Activated CD4-positive, alpha-beta T cell treated with anti-CD3 and anti-CD28 coated beads, Interleukin-2, Interleukin-4, amounts not matched to agents 100 ng/mL and 50 ng/mL, durations not matched to agents 16 hours and 8 hours (primary cell): ENCODE measurements around the gene PPARG.

Experiments used
- DNase-seq: peaks from one replicate; pipeline ENCODE4 v3.0.0-alpha.2; 2020; ENCODE audit warnings: low spot score

Gene PPARG

DNA sequence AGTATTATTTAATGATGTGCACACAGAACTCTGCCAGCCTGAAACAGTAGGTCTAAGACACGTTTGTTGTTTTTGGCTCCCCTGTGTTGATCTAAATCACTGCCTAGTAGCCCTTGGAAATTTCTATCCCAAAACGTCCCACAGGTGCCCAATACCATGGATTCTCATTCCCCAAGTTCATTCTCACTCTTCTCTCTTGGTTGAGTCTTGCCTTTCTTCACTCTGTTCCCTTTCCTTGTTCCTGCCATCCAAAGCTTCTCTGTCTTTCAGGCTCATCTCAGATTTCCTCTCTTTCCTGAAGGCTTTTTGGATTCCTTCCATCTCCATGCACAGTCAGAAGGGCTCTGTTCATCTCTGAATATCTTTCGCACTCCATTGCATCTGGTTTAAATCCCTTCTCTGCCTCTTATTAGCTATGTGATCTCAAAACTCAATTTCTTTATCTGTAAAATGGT, 54.2 kb downstream of the PPARG start:
- no peak for DNase-seq

DNA sequence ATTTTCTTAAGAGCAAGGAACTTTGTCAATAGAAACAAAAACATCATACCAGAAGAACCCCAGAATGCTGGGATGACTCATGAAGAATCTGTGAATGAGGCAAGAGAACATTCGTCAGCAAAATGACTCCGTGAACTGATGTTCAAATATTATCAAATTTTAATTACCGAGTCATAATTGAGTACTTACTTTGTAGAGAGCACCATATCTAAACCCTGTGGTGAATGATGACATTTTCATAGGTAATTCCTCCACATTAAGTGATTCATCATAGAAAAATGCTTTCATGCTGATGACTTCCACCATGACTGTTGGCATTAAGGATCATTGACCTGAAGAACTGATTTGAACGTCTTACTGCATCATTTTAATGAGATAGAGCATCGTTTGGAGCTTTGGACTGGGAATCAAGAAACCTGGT, 56.3 kb downstream of the PPARG start:
- peak; percentile 22 for DNase-seq

DNA sequence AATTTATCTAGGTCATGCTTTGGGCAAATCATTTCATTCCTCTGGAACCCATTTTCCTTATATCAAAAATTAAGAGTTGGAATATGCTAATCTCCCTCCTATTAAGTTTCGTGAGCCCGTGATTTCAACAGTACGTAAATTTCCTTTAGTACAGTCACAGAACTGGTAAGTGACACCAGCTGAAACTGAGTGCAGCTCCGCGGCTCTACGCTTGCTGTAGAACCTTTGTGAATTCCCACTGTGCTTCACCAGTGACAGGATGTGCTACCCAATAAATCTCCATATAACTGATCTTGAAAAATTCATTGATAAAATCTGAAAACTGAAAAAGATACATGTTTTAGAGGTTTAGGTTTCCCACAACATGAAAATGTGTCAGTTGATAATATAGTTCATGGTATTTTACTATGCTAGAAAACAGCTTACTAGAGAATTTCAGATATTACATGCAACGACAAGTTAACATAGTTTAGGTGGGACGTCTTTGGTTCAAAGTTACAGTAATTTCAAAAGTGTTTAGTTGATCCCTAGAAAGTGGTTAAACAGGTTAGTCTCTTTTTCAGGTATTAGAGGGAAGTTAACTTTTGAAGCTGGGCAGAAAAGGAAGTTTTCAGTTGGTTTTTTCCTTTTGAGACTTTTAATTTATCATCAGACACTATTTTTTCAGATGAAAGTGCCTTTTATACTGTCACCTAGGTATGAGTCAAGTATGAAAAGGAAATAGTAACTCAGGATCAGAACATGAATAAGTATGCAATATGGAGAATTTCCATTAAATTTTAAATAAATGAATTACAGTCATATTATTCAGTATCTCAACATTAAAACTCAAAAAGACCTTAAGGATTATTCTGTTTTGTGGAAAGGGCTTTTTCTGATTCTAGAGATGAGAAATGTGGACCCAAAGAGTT, 57.0 kb downstream of the PPARG start:
- peak; percentile 22 for DNase-seq

DNA sequence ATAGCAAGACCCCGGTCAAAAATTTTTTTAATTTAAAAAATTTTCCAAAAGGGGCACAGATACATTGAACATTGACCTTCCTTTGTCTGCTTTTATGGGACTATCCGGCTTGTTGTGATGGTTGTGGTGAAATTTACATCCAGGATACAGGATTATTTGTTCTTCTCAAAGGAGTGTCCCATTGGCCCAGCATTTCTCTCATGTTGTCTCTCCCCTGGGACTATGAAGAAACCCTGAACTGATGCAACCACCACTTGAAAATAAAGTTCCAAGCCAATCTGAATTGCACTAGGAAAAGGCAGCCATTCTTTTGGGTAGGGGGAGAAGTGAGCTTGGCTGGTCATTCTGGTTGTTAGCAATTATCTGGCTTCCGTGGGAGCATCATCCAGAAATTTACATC, 58.4 kb downstream of the PPARG start:
- no peak for DNase-seq

DNA sequence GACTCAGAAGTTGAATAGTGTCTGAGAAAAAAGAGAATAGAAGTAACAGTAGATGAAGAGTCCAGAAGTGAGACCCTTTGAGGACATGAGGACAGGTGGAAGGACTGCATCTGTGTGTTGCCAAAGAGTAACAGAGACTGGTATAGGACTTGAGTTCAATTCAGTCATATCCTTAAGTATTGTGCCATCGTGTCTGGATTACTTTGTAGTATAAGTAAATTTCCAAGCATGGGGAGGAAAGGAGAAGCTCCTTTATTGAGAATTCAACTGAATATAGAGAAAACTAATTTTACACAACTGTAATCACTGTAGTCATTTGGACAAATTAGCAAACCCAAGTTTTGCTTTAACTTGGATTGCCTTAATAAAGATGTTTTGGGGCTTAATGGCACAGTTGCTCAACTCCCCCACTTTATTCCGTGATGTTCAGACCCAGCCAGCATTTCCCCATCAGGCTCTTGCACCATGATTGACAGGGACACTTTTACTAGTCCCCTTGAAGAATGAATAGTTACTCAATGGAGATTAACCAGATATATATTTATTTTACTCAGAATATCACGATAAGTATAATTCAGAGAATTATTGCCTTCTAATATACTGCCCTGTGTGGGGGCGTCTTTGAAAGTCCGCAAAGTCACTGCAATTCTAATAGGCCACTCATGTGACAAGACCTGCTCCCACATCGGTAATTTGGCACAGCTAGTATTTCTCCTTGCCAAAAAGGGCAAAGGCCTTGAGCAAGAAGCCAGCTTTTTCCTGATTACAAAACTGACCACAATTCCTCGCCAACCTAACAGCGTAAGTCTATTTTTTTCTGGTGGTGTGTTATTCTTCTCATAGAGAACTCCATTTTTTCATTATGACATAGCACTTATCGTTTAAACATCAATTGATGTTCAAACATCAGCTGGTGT, 61.3 kb downstream of the PPARG start:
- DNase-seq = no peak

DNA sequence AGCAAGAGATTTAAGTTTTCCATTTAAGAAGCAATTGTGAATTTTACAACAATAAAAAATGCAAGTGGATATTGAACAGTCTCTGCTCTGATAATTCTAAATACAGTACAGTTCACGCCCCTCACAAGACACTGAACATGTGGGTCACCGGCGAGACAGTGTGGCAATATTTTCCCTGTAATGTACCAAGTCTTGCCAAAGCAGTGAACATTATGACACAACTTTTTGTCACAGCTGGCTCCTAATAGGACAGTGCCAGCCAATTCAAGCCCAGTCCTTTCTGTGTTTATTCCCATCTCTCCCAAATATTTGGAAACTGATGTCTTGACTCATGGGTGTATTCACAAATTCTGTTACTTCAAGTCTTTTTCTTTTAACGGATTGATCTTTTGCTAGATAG, 62.3 kb downstream of the PPARG start:
- DNase-seq = no peak

DNA sequence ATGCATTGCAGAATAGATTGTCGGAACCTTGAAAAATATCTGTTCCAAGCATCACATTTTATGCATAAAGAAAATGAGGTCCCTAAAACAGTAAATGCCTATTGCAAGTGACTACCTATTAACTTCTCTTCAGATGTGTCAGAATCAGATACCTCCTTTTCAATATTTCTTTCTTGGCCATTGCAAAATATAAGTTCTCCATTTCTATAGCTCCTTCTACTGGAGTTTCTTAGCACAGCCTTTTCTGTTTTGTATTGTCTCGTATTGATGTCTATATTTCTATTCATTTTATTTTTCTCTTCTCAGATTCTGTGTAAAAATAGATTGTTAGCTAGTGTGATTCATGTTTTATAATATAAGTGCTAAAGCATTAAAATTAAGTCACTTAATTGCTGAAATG, 63.4 kb downstream of the PPARG start:
- DNase-seq = no peak

DNA sequence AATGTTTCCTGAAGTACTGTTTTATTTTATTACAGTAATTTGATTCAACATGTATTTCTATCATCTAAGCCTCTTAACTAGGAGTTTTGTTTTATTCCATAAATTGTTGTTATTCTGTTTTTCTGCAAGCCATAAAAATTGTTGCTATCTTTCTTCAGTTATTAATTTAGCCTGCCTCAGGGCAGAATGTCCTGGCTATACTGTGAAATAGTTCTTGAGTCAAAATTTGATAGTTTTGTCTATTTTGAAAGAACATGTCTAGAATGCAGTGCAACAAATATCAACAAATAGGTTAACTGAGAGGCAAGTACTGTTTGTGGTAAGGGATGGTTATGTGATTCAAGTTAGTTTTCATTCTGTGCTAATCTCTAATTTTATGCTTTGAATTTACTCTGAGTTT, 63.9 kb downstream of the PPARG start:
- no peak for DNase-seq

DNA sequence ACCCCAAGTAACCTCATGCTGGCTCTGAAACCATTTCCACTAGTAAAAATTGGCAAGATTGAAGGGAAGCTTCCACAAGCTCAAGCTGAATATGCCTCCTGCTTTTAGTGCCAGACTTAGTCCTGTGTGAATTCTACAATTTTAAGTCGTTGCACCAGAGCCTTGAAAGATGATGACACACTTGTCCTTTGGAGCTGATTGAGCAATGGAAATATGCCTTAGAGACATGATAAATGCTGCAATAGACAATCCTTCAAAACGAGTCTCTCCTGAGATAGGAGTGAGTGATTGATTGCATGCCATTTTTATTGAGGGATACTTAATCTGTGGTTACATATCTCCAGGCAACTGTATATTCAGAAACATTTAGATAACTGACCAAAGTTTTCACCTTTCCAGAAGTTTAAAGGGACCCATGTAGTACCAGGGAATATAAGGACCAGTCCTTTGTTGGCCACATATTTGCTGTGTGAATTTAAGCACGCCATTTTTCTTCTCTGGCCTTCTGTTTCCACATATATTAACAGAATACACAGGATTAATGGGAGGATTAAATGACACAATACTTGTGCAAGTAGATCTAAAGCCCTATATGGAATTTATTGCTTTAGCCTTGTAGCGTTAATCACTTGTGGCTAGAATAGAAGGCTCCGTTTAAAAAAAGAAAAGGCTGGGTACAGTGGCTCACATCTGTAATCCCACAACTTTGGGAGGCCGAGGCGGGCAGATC, 65.1 kb downstream of the PPARG start:
- no peak for DNase-seq

DNA sequence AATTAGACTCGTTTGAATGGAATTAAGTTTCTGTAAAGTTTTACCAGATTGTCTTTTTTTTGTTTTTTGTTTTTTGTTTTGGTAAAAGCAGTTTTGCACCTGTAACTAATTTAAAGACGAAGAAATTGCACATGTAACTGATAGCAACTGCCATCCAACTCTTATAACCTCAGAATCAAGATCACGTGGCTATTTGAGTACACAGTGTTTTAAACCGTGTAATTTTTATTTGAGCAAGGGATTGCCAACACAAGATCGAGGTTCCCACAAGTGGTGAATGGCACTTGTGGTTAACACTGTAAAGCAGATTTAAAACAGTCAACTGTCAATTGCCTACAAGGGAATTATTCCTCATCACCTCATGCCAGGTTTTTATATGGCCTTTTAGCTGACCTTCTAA, 67.3 kb downstream of the PPARG start:
- no peak for DNase-seq

DNA sequence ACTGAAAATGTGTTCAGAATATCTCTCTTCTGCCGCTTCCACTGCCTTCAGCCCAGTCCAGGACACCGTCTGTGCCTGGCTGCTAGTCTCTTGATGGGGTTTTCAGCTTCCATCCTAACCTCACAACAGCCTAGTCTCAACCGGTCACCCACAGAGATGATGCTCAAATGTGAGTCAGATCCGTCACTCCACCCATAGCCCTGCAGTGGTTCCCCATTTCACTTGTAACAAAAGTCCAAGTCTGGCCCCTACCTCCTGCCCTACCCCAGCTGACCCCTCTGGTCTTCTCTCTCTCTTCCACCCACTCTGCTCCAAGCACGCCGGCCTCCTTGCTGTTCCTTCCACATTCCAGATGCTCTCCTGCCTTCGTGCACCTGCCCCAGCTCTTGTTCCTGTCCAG, 68.1 kb downstream of the PPARG start:
- DNase-seq = no peak

DNA sequence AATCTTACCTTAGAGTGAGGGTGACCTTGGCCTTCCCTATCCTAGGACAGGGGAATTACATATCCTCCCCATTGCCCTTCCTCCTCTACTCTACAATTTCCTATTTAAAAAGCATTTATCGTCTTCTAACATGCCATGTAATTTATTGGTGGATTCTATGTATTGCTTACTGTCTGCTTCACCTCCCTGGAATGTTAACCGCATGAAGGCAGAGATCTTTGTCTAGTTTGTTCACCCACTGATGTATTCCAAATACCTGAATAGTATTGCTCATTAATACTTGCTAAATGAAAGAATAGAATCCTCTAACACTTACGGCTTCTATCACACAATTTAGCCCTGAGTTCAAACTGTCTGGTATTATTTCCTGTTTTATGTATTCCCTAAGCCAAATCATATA, 68.6 kb downstream of the PPARG start:
- DNase-seq = no peak

DNA sequence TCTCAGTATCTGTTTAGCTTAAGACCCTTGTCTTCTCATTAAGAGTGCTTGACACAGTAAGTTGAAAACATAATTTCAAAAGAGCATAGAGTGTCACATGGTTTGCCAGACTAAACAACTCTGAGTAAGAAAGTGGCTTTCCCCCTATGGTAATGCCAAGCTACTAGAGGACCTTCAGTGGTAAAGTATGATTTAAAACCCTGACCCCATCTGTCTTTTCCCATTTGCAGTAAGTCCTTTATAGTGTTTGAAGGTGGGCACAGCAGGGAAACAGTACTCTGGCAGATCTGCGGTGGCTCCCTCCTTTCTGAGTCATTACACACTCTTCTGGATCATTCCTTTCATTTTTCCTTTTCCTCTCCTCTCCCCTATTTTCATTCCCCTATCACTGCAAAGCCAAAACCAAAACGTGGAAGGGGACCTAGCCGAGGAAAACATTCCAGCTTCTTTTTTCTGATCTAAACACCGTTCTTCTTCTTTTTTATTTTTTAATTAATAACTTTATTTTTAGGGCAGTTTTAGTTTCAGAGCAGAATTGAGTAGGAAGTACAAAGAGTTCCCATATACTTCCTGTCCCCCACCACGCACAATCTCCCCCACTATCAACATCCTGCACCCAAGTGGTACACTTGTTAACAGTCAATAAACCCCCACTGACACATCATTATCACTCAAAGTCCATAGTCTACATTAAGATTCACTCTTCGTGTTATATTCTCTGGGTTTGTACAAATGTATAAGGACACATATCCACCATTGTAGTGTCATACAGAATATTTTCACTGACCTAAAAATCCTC, 74.7 kb downstream of the PPARG start:
- no peak for DNase-seq

DNA sequence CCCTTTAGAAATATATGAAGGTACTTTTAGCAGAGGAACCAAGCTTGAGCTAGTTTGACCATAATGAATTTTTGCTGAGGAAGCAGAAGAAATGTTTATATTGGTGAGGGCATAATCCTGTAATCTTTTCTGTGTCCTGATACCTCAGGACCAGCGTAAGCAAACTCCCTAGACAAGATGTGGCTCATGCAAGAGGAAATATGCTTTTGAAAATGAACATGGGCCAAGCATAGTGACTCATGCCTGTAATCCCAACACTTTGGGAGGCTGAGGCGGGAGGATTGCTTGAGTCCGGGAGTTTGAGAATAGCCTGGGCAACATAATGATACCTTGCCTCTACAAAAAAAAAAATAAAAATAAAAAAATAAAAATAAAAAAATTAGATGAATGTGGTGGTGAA, 78.5 kb downstream of the PPARG start:
- DNase-seq = no peak

DNA sequence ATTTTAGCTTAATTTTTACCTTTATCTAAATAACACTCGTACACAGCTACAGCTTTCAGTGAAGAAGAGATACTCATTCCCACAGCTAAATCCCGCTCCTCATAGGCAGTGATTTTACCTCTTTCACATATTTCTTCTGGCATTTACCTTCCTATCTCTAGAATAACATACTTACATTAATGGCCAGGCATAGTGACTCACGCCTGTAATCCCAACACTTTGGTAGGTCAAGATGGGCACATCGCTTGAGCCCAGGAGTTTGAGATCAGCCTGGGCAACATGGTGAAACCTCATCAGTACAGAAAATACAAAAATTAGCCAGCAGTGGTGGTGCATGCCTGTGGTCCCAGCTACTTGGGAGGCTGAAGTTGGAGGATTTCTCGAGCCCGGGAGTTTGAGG, 80.2 kb downstream of the PPARG start:
- no peak for DNase-seq

DNA sequence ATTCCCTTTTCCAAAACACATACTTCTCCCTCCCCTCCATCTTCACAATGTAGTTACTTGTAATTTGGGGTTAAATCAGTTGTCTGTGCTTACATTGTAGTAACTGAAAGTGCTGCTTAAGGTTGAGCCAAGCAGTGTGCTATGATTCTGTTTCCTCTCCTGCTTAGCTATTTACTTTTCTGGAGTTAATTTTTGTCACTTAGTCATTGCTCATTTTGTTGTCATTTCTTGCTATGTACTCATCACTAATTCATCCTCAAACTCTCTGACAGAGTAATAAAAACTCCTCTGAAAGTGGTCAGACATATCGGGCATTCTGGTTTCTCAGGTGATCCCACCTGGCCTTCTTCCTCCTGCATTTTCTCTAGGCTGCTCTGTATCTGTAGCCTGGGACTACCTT, 80.7 kb downstream of the PPARG start:
- no peak for DNase-seq

DNA sequence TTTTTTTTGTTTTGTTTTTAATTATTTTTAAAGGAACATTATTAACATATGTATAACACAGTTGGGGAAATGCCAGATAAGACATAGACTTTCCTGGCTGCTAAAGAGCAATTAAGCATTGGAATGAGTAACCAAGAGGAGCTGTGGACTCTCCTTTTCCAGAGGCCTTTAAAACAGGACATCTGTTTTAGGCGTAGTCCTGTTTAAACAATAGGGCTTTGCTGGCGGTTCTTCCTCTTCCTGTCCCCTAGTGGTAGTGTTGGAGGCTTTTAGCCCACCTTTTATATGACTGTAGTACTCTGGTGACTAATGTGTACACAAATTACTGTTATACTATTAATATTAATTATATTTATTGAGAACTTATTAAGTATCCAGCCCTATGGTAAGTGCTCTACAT, 81.9 kb downstream of the PPARG start:
- DNase-seq = no peak

DNA sequence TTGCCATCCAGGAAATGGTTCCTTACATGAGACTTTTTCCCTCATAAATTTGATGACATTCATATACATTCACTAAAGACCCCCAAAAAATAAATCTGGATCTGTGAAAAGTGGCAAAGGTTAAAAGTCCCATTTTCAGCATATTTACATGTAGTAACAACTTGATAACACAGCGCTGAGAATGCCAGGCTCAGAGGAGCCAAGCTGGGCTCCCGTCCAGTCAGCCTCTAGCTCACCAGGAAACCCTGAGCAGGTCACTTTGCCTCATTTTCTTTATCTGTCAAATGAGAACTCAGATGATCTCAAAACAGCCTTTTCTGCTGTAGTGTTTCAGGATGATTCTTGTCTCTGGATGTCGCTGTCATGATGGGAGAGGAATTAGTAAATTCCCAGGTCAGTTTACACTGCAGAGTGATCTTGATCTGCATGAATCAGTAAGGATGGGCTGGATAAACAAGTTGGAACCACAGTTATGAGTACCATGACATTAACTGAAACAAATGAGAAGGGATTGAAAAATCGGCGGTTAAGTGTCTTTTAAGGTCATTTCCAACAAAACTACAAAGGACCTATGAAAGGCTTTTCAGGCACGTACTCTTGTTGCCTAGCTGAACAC, 82.8 kb downstream of the PPARG start:
- DNase-seq = no peak

DNA sequence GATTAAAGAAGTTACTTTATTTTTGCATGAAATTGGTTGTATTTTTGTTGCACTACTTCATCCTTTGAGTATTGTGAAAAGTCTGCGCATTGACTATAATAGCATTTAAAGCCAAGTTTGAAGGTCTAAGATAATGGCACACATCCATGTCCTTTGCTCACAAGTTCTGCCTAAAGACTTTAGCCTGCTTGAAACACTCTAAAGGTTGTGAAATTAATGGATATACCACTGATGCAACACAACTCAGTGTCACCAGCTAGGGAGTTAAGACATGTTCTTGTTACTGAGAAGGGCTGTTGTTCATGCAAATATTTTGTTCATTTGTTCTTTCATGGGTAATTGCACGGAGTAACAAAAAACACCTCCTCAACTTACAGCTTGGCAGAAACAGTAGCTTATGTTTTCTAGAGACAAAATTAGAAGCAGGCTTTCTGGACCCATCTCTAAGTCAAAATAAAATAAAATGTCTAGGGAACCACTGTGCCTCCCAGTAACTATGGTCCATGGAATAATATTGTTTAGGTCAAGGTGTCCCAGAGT, 83.9 kb downstream of the PPARG start:
- DNase-seq = no peak

DNA sequence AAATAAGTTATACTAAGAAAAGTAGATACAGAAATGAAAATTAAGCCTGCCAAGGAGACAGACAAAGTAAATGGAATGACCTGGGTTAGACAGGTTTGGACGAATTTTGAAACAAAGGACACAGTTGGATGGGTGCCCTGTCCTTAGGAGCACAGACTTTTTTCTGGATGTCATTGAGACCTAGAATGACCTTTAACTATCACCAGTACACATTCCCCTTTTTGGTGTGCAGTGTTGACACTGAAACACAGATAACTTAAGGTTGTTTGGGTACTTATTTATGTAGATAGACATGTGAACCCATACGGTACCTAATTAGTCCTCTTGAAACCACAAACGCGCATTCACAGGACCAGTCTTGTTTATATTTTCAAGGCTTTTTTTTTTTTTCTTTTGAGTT, 86.7 kb downstream of the PPARG start:
- no peak for DNase-seq
